Esophagus squamous epithelium (tissue), 4 donors: Measurements from ENCODE around the gene ADPRS.

Source experiments
- CTCF ChIP-seq, 6 experiments: fragments of 450-650 bp in 4 of 6; fragments of 200-600 bp in 2 of 6; sonication (generic) in 2 of 6; IDR thresholded peaks; one replicate each; pipeline ENCODE4 v1.5.1; 2016 to 2019; ENCODE audit warnings: antibody characterized with exemption in 6 of 6, mild to moderate bottlenecking in 4 of 6, moderate library complexity in 4 of 6
- POLR2A ChIP-seq, 4 donors: fragments of 450-650 bp; IDR thresholded peaks; one replicate each; pipeline ENCODE4 v1.6.1; 2017; ENCODE audit warnings: antibody characterized with exemption in 4 of 4, mild to moderate bottlenecking in 4 of 4, moderate library complexity in 3 of 4

- no peak for TF ChIP-seq CTCF (IDR thresholded peaks at IDR 0.05)
- TF ChIP-seq POLR2A (IDR thresholded peaks at IDR 0.05): no peak
Observed at GRCh38 chr1:36087233-36088123, 1.2 kb upstream of the ADPRS start.
